SU-DHL-6 (cell line): ENCODE measurements around the gene LAMA3.

Source experiments
- H2AFZ ChIP-seq: fragments of 200-600 bp; sonication (generic); 2 replicates; pipeline ENCODE4 v1.6.1; 2014; ENCODE audit warnings: low read depth, mild to moderate bottlenecking, moderate library complexity, mixed read lengths, antibody characterized with exemption, low read length; ENCODE audit not compliant: severe bottlenecking
- H3F3A ChIP-seq: fragments of 200-600 bp; shearing (Covaris generic); 2 replicates; pipeline ENCODE4 v1.6.0; 2016; ENCODE audit warnings: antibody characterized with exemption, mild to moderate bottlenecking; ENCODE audit not compliant: insufficient read depth
- H3K27ac ChIP-seq: fragments of 200-600 bp; sonication (generic); 2 replicates; pipeline ENCODE4 v1.5.1; 2016; ENCODE audit warnings: low read depth, mild to moderate bottlenecking, low read length, moderate library complexity, mixed read lengths
- H3K27me3 ChIP-seq: fragments of 200-600 bp; sonication (generic), shearing (Covaris generic); 2 replicates; pipeline ENCODE4 v1.6.0; 2014; ENCODE audit warnings: mild to moderate bottlenecking, low read length
- H3K36me3 ChIP-seq: fragments of 200-600 bp; sonication (generic); 2 replicates; pipeline ENCODE4 v1.6.1; 2014; ENCODE audit warnings: mild to moderate bottlenecking, low read length, mixed read lengths
- H3K4me2 ChIP-seq: fragments of 300-600, 200-600 bp; shearing (Covaris generic), sonication (generic); 2 replicates; pipeline ENCODE4 v1.6.0; 2014; ENCODE audit warnings: low read length, low read depth, mild to moderate bottlenecking; ENCODE audit not compliant: poor library complexity, severe bottlenecking
- H3K4me3 ChIP-seq: fragments of 200-600 bp; sonication (generic); 2 replicates; pipeline ENCODE4 v1.5.1; 2014; ENCODE audit warnings: antibody characterized with exemption, low read length, mild to moderate bottlenecking, mixed read lengths; ENCODE audit not compliant: insufficient read depth, poor library complexity, severe bottlenecking
- H3K79me2 ChIP-seq: fragments of 200-600 bp; sonication (generic); 2 replicates; pipeline ENCODE4 v1.6.1; 2014; ENCODE audit warnings: mild to moderate bottlenecking, low read length, moderate library complexity; ENCODE audit not compliant: insufficient read depth
- H3K9ac ChIP-seq: fragments of 200-600 bp; sonication (generic); 2 replicates; pipeline ENCODE4 v1.7.0; 2014; ENCODE audit warnings: mild to moderate bottlenecking, low read length
- H3K9me2 ChIP-seq: fragments of 200-600 bp; sonication (generic); replicated peaks from 2 replicates; pipeline ENCODE4 v1.6.1; 2014; ENCODE audit warnings: low read length; ENCODE audit not compliant: insufficient read depth
- H3K9me3 ChIP-seq: fragments of 200-600 bp; sonication (generic); 2 replicates; pipeline ENCODE4 v1.6.1; 2014; ENCODE audit warnings: low read length, mixed read lengths; ENCODE audit not compliant: insufficient read depth
- H4K20me1 ChIP-seq: fragments of 200-600 bp; sonication (generic); 2 replicates; pipeline ENCODE4 v1.6.1; 2014; ENCODE audit warnings: low read depth, mild to moderate bottlenecking, antibody characterized with exemption, low read length, moderate library complexity, mixed read lengths
- CTCF ChIP-seq: fragments of 200-600 bp; sonication (generic); IDR thresholded peaks from one replicate; pipeline ENCODE4 v1.5.1; 2017; ENCODE audit warnings: antibody characterized with exemption, mild to moderate bottlenecking, low read length, moderate library complexity; ENCODE audit not compliant: insufficient read depth, poor library complexity, severe bottlenecking
- EZH2phosphoT487 ChIP-seq: fragments of 200-600 bp; sonication (generic), shearing (Covaris generic); conservative IDR thresholded peaks from 2 replicates; pipeline ENCODE4 v1.6.1; 2018; ENCODE audit warnings: mild to moderate bottlenecking, antibody characterized with exemption, low read length, moderate library complexity, mixed read lengths

Gene LAMA3

GRCh38 chr18:23669804-23670405 lies 19.3 kb upstream of the LAMA3 start:
- Histone ChIP-seq H3K27ac (no peak overlapping the region), H3K79me2 (no peaks in the 10 kb centered on the region), H3K9me2 (no peaks in the 10 kb centered on the region), H3K27me3 (no peaks in the 10 kb centered on the region), H3K9me3 (no peaks in the 10 kb centered on the region), H3K4me3 (no peak overlapping the region), H3K9ac (no peak overlapping the region), H3K4me2 (no peak overlapping the region), H4K20me1 (no peaks in the 10 kb centered on the region), H2AFZ (no peak overlapping the region), H3K36me3 (no peaks in the 10 kb centered on the region), H3F3A (no peaks in the 10 kb centered on the region)
- no peak for TF ChIP-seq CTCF
- no peak for TF ChIP-seq EZH2phosphoT487

DNA sequence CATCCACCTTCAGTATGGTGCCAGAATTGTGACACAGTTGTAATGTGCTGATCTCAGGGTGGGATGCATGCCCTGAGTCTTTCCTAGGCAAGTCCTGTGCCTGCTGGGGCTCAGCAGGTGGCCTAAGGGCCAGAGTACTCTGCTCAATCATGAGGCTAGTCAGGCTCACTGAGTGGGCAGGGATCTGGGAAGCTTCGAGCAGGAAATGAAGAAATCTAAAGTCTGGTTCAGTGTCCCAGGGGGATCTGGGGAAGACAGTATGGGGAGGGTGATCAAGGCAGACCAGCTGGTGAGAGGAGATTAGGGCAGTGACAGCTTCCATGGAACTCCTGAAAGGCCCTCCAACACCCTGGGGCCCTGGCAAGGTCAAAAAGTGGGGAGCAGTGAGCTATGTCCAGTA lies 17.7 kb upstream of the LAMA3 start:
- Histone ChIP-seq H3K36me3 (no peaks in the 10 kb centered on the region), H2AFZ (no peak overlapping the region), H3F3A (no peaks in the 10 kb centered on the region), H3K27ac (no peak overlapping the region), H4K20me1 (no peaks in the 10 kb centered on the region), H3K9ac (no peak overlapping the region), H3K4me2 (no peak overlapping the region), H3K27me3 (no peaks in the 10 kb centered on the region), H3K9me2 (no peaks in the 10 kb centered on the region), H3K9me3 (no peaks in the 10 kb centered on the region), H3K4me3 (no peak overlapping the region), H3K79me2 (no peaks in the 10 kb centered on the region)
- no peak for TF ChIP-seq CTCF
- TF ChIP-seq EZH2phosphoT487: no peak

- no peak overlapping the region for H3K4me2 ChIP-seq
- H3K79me2 ChIP-seq: no peaks in the 10 kb centered on the region
- no peaks in the 10 kb centered on the region for H3K27me3 ChIP-seq
- no peak overlapping the region for H3K4me3 ChIP-seq
- no peak overlapping the region for H2AFZ ChIP-seq
- TF ChIP-seq CTCF (no peak), EZH2phosphoT487 (no peak)
- no peak overlapping the region for H3K27ac ChIP-seq
- no peaks in the 10 kb centered on the region for H3K9me2 ChIP-seq
- no peak overlapping the region for H3K9ac ChIP-seq
- H3K36me3 ChIP-seq: no peaks in the 10 kb centered on the region
- no peaks in the 10 kb centered on the region for H3K9me3 ChIP-seq
- no peaks in the 10 kb centered on the region for H3F3A ChIP-seq
- H4K20me1 ChIP-seq: no peaks in the 10 kb centered on the region
These were observed 15.5 kb upstream of the LAMA3 start for GRCh38 chr18:23673725-23674124.

DNA sequence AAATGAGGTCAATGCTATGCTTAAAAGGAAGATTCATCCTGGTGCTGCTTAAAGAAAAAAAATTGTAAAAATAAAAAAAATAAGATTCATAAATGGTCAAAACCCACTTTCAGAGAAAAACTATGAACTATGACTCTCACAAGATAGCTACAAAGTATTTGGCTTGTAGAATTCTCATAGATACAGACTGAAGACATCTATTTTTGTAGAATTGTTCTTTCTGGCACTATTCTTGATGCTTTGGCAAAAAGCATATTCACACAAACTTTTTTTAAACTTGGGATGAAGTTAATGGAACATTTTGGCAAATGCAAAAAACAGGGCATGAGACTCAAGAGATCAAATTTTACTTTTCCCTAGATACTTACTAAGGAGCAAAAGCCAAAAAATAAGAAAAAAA lies 14.0 kb upstream of the LAMA3 start:
- Histone ChIP-seq H4K20me1 (no peaks in the 10 kb centered on the region), H3K27ac (no peak overlapping the region), H2AFZ (no peak overlapping the region), H3K36me3 (no peaks in the 10 kb centered on the region), H3F3A (no peaks in the 10 kb centered on the region), H3K9me3 (no peaks in the 10 kb centered on the region), H3K9ac (no peak overlapping the region), H3K27me3 (no peaks in the 10 kb centered on the region), H3K4me2 (no peak overlapping the region), H3K4me3 (no peak overlapping the region), H3K9me2 (no peaks in the 10 kb centered on the region), H3K79me2 (no peaks in the 10 kb centered on the region)
- TF ChIP-seq CTCF (no peak), EZH2phosphoT487 (no peak)
